Muscle layer of duodenum (tissue), 2 donors: ENCODE results near the gene UCHL1.

Experiments
- H3K27ac ChIP-seq: one replicate; pipeline ENCODE4 v1.7.0; 2013; ENCODE audit warnings: mild to moderate bottlenecking, low read length
- H3K27me3 ChIP-seq: one replicate; pipeline ENCODE4 v1.7.0; 2013; ENCODE audit warnings: low read depth, mild to moderate bottlenecking, control low read depth, low read length
- H3K36me3 ChIP-seq, 2 donors: one replicate each; pipeline ENCODE4 v1.7.0; 2013; ENCODE audit warnings: low read length in 2 of 2, control low read depth in 1 of 2, mild to moderate bottlenecking in 1 of 2; ENCODE audit not compliant: insufficient read depth in 2 of 2, control insufficient read depth in 1 of 2
- H3K4me1 ChIP-seq, 2 donors: one replicate each; pipeline ENCODE4 v1.7.0; 2013; ENCODE audit warnings: low read length in 2 of 2, mild to moderate bottlenecking in 2 of 2, control low read depth in 1 of 2, moderate library complexity in 1 of 2; ENCODE audit not compliant: insufficient read depth in 2 of 2, control insufficient read depth in 1 of 2
- H3K4me3 ChIP-seq, 2 donors: one replicate each; pipeline ENCODE4 v1.7.0; 2013; ENCODE audit warnings: low read length in 2 of 2, low read depth in 1 of 2, mild to moderate bottlenecking in 1 of 2
- H3K9me3 ChIP-seq, 2 donors: one replicate each; pipeline ENCODE4 v1.7.0; 2013; ENCODE audit warnings: low read length in 2 of 2, control low read depth in 1 of 2, mild to moderate bottlenecking in 1 of 2; ENCODE audit not compliant: control insufficient read depth in 1 of 2
- donor health status: healthy.

UCHL1 gene

DNA sequence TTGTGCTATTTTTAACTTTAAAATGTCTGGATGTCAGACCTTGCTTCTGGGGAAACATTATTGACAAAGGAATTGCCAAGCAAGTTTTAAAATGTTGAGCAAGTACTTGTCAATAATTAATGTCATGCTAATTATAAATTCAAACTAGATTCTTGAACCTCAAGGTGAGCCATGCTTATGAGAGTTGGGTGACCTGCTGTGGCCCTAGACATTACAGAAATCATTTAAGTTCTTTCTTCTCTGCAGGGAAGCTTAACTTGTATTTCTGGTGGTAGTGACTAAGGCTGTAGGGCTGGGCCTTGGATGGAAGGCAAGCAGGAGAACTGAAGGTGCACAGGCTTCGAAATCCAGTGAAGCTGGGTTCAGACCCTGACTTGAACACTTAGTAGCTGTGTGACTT, 14.8 kb upstream of the UCHL1 start:
- Histone ChIP-seq H3K9me3 (no peaks in the 10 kb centered on the region), H3K27me3 (no peaks in the 10 kb centered on the region), H3K4me1 (no peaks in the 10 kb centered on the region), H3K27ac (no peak overlapping the region), H3K4me3 (no peak overlapping the region), H3K36me3 (no peaks in the 10 kb centered on the region)

DNA sequence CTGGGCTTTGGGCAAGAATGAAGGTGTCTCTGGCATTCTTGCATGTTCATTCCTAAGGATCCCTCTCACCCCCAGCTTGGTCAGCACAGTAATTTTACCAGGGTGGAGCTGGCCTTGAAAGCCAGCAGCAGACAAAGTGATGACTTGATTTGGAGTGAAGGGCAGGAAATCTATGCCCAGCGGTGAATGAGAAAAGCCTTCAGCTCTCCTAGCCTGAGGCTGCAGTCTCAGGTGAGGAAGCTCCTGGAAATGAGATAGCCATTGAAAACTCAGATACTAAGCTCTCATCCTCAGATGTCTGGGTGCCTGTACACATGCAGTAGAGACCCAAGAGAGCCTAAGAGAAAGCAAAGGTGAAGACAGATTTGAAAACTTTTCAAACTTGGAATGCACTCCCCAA, 10.7 kb upstream of the UCHL1 start:
- no peak overlapping the region for H3K4me3 ChIP-seq
- H3K36me3 ChIP-seq = no peaks in the 10 kb centered on the region
- H3K27me3 ChIP-seq = no peaks in the 10 kb centered on the region
- no peaks in the 10 kb centered on the region for H3K9me3 ChIP-seq
- no peaks in the 10 kb centered on the region for H3K4me1 ChIP-seq
- H3K27ac ChIP-seq = no peak overlapping the region

DNA sequence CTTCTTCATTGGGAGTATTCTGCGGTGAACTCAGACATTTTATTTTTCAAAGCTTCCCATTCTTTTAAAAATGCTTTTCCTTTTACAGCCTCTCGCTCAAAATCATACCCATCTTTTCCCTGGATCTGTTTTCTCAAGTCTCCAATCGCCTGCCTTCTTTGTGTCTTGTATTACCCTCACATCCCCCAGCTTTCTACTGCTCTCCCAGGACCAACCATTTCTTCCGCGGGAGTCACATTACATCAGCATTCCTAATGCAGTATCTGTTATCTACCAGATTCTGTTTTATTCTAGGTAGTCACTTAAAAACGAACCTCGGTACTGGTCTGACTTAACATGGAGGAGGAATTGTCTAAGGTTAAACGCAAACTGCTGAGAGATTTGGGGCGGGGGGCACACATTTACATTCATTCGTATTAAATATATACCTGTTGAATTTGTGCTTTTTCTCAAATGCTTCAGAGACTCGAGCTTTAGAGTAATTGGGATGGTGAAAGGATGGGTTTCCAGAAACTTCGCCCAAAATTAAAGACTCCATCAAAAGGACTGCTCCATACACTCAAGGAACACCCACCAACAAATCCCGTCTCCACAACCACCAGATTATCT, 493 bp upstream of the UCHL1 start:
- peaks cover 17% of the 10 kb centered on the region for H3K27me3 ChIP-seq
- H3K36me3 ChIP-seq = no peaks in the 10 kb centered on the region
- H3K27ac ChIP-seq = no peak overlapping the region
- no peaks in the 10 kb centered on the region for H3K9me3 ChIP-seq
- peak overlapping the region in 1 of 2 donors; percentile 77 for H3K4me3 ChIP-seq
- H3K4me1 ChIP-seq = peaks cover 0 to 15% of the 10 kb centered on the region in 2 donors

DNA sequence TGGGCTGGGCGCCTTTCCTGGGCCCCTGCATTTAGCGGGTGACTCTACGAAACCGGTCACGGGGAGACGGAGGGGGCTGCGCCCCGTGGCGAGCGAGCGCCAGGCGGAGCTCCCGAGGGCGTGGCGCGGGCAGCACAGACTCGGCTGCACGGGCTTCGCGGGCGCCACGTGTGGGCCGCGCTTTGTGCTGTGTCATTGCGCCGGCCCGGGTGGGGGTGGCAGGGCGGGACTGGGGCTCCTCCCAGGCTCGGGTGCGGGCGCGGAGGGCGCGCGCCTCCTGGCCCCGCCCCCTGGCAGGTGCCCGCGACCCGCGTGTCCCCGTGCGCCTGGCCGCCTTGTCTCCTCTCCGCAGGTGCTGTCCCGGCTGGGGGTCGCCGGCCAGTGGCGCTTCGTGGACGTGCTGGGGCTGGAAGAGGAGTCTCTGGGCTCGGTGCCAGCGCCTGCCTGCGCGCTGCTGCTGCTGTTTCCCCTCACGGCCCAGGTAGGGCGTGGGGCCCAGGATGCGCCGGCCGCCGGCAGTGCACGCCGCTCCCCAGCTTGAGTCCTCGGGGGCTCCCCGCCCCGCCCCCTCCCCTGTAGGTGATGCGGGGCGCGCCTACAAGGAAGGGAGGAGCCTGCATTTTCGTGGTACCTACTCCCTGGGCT, 651 bp downstream of the UCHL1 start:
- Histone ChIP-seq H3K4me1 (peaks cover 0 to 15% of the 10 kb centered on the region in 2 donors), H3K27ac (no peak overlapping the region), H3K27me3 (peaks cover 17% of the 10 kb centered on the region), H3K36me3 (no peaks in the 10 kb centered on the region), H3K9me3 (no peaks in the 10 kb centered on the region), H3K4me3 (peak overlapping the region; percentile 22 to 77)

DNA sequence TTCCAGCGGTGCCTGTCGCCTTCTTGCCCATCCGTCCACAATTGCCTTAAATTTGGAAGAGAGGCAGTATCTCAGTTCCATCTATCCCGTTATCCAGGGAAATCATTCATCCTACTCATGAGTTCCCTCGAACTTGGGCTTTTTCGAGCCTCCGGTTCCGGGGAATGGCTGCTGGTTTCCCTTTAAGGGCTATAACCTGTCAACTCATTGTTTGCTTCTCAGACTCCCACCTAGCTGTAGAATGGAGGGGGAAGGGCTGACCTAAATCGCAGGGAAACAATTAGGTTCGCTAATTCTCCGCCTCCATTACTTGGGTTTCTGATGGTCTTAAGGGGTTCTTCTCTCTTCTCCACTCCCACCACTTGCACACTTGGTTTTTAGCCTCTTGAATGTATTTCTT, 1.2 kb downstream of the UCHL1 start:
- peaks cover 0 to 15% of the 10 kb centered on the region in 2 donors for H3K4me1 ChIP-seq
- no peaks in the 10 kb centered on the region for H3K36me3 ChIP-seq
- peaks cover 15% of the 10 kb centered on the region for H3K27me3 ChIP-seq
- H3K27ac ChIP-seq = no peak overlapping the region
- no peaks in the 10 kb centered on the region for H3K9me3 ChIP-seq
- peak overlapping the region; percentile 22 to 77 for H3K4me3 ChIP-seq

DNA sequence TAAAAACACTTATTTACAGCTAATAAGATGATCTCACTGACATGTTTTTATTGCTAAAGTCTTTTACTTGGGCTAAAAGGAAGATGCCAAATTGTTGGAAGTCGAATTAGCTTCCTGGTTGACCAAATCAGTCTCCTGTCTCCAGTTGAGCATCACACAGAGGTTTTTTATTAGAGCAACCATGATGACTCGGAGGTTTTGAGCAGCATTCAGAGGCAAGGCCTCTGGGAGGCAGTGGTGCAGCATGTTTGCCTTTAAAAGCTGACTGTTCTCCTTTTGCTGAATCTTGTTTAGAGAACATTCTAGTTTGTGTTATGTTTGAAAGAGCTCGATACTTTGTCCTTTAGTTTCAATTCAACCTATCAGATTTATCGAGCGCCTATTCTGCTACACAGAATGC, 2.1 kb downstream of the UCHL1 start:
- peaks cover 14% of the 10 kb centered on the region for H3K27me3 ChIP-seq
- H3K4me1 ChIP-seq = peaks cover 0 to 15% of the 10 kb centered on the region in 2 donors
- no peaks in the 10 kb centered on the region for H3K36me3 ChIP-seq
- no peak overlapping the region for H3K27ac ChIP-seq
- no peak overlapping the region for H3K4me3 ChIP-seq
- H3K9me3 ChIP-seq = no peaks in the 10 kb centered on the region

DNA sequence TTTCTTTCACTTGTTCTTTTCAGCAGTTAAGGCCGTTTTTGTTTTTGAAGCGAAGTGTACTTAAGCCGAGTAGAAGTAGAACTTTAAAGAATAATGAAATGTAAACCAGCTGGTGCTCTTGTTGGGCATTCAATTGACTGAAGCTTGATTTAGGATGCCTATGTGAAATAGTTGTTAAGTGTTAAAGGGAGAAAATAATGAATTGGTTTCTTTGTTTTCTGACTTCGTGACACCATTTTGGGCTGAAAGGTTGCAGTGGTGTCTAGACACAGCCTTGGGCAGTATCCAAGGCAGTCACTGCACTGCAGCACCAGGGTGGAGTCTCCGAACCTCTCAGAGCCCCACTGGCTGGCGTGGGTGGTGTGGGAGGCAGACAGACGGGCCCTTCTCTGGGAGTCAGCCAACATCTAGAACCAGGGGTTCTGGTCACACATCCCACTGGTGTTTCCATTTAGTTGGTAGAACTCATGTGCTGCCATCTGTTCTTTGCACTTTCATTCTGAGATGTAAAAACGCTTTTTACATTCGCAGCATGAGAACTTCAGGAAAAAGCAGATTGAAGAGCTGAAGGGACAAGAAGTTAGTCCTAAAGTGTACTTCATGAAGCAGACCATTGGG, 3.5 kb downstream of the UCHL1 start:
- H3K9me3 ChIP-seq = no peaks in the 10 kb centered on the region
- H3K4me1 ChIP-seq = peaks cover 0 to 15% of the 10 kb centered on the region in 2 donors
- no peaks in the 10 kb centered on the region for H3K36me3 ChIP-seq
- no peak overlapping the region for H3K27ac ChIP-seq
- H3K4me3 ChIP-seq = no peak overlapping the region
- peaks cover 14% of the 10 kb centered on the region for H3K27me3 ChIP-seq

DNA sequence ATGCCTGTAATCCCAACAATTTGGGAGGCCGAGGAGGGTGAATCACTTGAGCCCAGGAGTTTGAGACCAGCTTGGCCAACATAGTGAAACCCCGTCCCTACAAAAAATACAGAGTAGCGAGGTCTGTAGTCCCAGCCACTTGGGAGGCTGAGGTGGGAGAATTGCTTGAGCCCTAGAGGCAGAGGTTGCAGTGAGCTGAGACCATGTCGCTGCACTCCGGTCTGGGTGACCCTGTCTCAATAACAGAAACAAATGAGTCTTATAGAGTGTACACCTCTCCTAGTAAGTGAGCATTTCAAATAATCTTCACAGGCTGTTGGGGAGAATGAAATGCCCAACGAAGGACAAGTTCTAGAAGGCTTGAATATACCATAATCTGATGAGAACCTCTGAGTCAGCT, 5.5 kb downstream of the UCHL1 start:
- Histone ChIP-seq H3K9me3 (no peaks in the 10 kb centered on the region), H3K4me3 (no peak overlapping the region), H3K27ac (no peak overlapping the region), H3K36me3 (no peaks in the 10 kb centered on the region), H3K4me1 (peaks cover 0 to 7% of the 10 kb centered on the region in 2 donors), H3K27me3 (peaks cover 4% of the 10 kb centered on the region)

DNA sequence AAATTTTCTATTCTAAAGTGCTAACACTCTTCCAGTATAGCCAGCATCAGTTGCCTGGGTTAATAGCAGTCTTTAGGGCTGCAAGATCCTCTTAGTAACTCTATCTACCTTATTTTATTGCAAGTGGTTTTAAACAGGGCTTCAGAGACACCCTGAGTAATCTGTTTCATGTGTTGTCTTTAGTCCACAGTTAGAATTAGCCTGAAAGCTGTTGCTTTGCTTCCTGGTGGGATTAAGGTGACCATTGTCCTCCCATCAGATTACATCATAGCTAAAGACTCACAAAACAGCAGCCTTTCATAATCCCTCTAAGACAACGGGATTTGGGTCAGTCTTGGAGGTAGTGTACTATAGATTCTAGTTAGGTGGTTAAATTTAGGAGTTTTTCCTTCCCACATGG, 7.5 kb downstream of the UCHL1 start:
- Histone ChIP-seq H3K27me3 (no peaks in the 10 kb centered on the region), H3K4me3 (no peak overlapping the region), H3K9me3 (no peaks in the 10 kb centered on the region), H3K36me3 (no peaks in the 10 kb centered on the region), H3K4me1 (no peaks in the 10 kb centered on the region), H3K27ac (no peak overlapping the region)

DNA sequence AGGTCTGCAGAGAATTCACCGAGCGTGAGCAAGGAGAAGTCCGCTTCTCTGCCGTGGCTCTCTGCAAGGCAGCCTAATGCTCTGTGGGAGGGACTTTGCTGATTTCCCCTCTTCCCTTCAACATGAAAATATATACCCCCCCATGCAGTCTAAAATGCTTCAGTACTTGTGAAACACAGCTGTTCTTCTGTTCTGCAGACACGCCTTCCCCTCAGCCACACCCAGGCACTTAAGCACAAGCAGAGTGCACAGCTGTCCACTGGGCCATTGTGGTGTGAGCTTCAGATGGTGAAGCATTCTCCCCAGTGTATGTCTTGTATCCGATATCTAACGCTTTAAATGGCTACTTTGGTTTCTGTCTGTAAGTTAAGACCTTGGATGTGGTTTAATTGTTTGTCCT, 11.3 kb downstream of the UCHL1 start:
- no peaks in the 10 kb centered on the region for H3K9me3 ChIP-seq
- no peaks in the 10 kb centered on the region for H3K36me3 ChIP-seq
- no peaks in the 10 kb centered on the region for H3K27me3 ChIP-seq
- no peak overlapping the region for H3K27ac ChIP-seq
- no peak overlapping the region for H3K4me3 ChIP-seq
- H3K4me1 ChIP-seq = no peaks in the 10 kb centered on the region

DNA sequence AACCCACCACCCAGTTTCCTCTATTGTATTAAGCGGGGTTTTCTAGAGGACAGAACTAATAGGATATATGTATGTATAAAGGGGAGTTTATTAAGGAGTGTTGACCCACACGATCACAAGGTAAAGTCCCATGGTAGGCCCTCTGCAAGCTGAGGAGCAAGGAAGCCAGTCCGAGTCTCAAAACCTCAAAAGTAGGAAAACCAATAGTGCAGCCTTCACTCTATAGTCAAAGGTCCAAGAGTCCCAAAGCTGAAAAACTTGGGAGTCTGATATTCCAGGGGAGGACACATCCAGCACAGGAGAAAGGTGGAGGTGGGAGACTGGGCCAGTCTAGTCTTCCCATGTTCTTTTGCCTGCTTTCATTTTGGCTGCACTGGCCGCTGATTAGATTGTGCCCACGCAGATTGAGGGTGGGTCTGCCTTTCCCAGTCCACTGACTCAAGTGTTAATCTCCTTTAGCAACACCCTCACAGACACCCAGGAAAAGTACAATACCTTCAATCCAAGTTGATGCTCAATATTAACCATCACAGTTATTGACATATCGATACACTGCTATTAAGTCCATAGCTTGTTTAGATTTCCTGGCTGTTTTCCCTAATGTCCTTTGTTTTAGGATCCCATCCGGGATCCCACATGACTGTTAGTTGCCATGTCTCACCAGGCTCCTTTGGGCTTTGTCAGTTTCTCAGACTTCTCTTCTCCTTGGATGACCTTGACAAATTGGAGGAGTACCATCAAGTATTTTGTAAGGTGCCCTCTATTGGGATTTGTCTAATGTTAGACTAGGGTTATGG, 12.2 kb downstream of the UCHL1 start:
- no peak overlapping the region for H3K4me3 ChIP-seq
- no peaks in the 10 kb centered on the region for H3K27me3 ChIP-seq
- no peaks in the 10 kb centered on the region for H3K4me1 ChIP-seq
- H3K9me3 ChIP-seq = no peaks in the 10 kb centered on the region
- H3K27ac ChIP-seq = no peak overlapping the region
- no peaks in the 10 kb centered on the region for H3K36me3 ChIP-seq
